HUES48 (cell line): Measurements from ENCODE around the gene KIF6.
"Not testable (repeated sequence)": the region's sequence is repeated elsewhere in the genome, so short reads cannot be mapped to it uniquely, and the experiment has no call there.

Source experiments
- H3K27ac ChIP-seq: one replicate; pipeline ENCODE4 v1.7.0; 2013; ENCODE audit warnings: low read depth, low read length, inconsistent platforms
- H3K27me3 ChIP-seq: 2 replicates; pipeline ENCODE4 v1.6.1; 2013; ENCODE audit warnings: mild to moderate bottlenecking, low read length; ENCODE audit not compliant: control insufficient read depth, insufficient read depth
- H3K36me3 ChIP-seq: 2 replicates; pipeline ENCODE4 v1.6.1; 2013; ENCODE audit warnings: low read length; ENCODE audit not compliant: control insufficient read depth, insufficient read depth
- H3K4me1 ChIP-seq: 2 replicates; pipeline ENCODE4 v1.6.1; 2013; ENCODE audit warnings: mild to moderate bottlenecking, low read length; ENCODE audit not compliant: control insufficient read depth, insufficient read depth
- H3K4me3 ChIP-seq: 2 replicates; pipeline ENCODE4 v1.5.1; 2013; ENCODE audit warnings: mild to moderate bottlenecking, low read depth, low read length
- H3K9ac ChIP-seq: 2 replicates; pipeline ENCODE4 v1.6.1; 2013; ENCODE audit warnings: mild to moderate bottlenecking, low read depth, low read length, moderate library complexity
- H3K9me3 ChIP-seq: 2 replicates; pipeline ENCODE4 v1.6.1; 2013; ENCODE audit warnings: low read length; ENCODE audit not compliant: control insufficient read depth, insufficient read depth

The KIF6 gene

GRCh38 chr6:39496456-39496855 lies 228.8 kb downstream of the KIF6 start:
- Histone ChIP-seq H3K4me1 (peaks cover 19% of the 10 kb centered on the region), H3K27ac (no peak overlapping the region), H3K9me3 (no peaks in the 10 kb centered on the region), H3K27me3 (no peaks in the 10 kb centered on the region), H3K4me3 (no peak overlapping the region), H3K36me3 (no peaks in the 10 kb centered on the region), H3K9ac (no peak overlapping the region)

- Histone ChIP-seq H3K9ac (no peak overlapping the region), H3K4me3 (no peak overlapping the region), H3K9me3 (no peaks in the 10 kb centered on the region), H3K27me3 (no peaks in the 10 kb centered on the region), H3K36me3 (no peaks in the 10 kb centered on the region), H3K27ac (no peak overlapping the region), H3K4me1 (peaks cover 19% of the 10 kb centered on the region)
These were observed 229.6 kb downstream of the KIF6 start for GRCh38 chr6:39495640-39496039.

DNA sequence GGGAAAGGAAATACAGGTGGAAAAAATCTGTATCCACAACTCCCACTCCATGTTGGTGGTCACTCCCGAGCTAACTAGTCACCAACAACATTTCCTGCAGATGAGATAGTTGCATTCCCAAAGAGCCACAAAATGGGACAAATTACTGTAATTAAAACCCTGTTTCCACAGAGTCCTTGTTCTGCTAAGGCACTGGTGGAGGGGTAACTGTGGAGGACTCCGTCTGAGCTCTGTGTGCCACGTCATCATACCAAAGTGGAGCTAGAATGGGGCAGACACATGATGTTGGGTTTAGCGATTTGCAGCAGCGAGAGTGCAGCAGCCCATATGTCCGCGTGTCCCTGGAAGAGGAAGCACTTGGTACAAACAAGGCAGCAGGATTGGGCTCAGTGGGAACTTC lies 230.2 kb downstream of the KIF6 start:
- H3K4me3 ChIP-seq: no peak overlapping the region
- H3K9me3 ChIP-seq: no peaks in the 10 kb centered on the region
- no peak overlapping the region for H3K27ac ChIP-seq
- peaks cover 19% of the 10 kb centered on the region for H3K4me1 ChIP-seq
- H3K36me3 ChIP-seq: no peaks in the 10 kb centered on the region
- H3K27me3 ChIP-seq: no peaks in the 10 kb centered on the region
- H3K9ac ChIP-seq: peak overlapping the region; percentile 22; the same call in 1 of the 2 replicates

- no peaks in the 10 kb centered on the region for H3K9me3 ChIP-seq
- no peaks in the 10 kb centered on the region for H3K36me3 ChIP-seq
- H3K9ac ChIP-seq: no peak overlapping the region
- peaks cover 19% of the 10 kb centered on the region for H3K4me1 ChIP-seq
- H3K27ac ChIP-seq: no peak overlapping the region
- H3K27me3 ChIP-seq: no peaks in the 10 kb centered on the region
- no peak overlapping the region for H3K4me3 ChIP-seq
These were observed 231.4 kb downstream of the KIF6 start for GRCh38 chr6:39493777-39494176.

DNA sequence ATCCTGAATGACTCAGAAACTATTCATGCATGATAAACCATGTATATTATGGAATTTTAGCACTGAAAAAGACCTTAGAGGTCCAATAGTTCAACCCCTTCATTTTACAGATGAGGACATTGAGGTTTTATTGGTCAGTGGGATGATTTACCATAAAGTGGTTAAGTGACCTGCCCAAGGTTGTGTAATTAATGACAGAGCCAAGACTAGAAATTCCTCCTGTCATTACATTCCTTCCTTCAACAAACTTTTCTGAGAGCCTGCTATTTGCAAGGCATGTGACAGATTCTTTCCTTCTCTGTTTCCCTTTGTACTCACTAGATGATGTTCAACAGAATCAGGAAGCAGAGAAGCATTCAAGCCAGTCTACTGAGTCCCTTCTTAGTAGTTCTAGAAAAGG lies 232.0 kb downstream of the KIF6 start:
- Histone ChIP-seq H3K9ac (no peak overlapping the region), H3K27ac (no peak overlapping the region), H3K9me3 (no peaks in the 10 kb centered on the region), H3K4me1 (peaks cover 19% of the 10 kb centered on the region), H3K4me3 (no peak overlapping the region), H3K27me3 (no peaks in the 10 kb centered on the region), H3K36me3 (no peaks in the 10 kb centered on the region)

DNA sequence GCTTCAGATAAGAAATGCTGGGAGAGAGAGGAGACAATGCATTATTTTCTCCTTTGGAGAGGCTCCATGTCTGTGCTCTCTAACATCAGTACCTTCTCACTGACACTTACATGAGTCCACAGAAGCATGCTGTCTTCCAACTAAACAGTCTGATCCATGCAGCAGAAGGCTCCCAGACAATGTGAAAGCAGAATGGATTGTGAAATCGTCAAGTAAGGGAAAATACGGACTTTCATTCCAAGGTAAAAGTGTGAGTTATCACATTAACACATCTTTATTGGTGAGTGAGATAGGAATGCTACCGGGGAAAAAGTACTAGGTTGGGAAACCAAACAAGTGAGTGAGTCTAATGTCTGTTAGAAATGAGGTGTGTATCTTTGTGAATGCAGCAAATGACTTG lies 235.1 kb downstream of the KIF6 start:
- Histone ChIP-seq H3K4me3 (no peak overlapping the region), H3K27ac (no peak overlapping the region), H3K9ac (no peak overlapping the region), H3K36me3 (no peaks in the 10 kb centered on the region), H3K9me3 (no peaks in the 10 kb centered on the region), H3K27me3 (no peaks in the 10 kb centered on the region), H3K4me1 (peaks cover 5% of the 10 kb centered on the region)

DNA sequence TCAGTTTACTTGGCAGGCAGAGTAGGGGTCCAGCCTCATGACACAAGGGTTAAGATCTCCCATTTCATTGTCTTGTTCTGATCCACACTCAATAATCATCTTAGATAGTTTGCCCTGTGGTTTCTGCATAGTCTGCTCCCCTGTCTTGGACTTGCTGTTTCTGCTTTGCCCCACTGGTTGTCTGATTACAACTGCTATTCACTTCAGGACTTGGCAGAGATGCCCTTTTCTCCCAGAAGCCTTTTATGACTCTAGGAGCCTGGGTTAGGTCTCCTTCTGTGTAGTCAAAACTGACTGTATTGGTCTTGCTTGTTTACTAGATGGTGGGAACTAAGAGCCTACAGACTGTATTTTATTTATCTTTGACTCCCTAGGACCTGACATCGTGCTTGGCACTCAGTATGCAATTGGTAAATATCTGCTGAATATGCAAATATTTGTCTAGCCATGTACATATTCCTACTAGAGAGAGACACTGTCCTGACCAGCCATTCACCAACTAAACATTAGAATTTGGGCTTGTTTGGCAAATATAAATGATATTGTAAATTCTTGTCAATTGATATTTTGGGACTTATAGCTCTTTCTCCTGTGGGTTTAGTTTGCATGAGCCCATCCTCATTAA lies 236.8 kb downstream of the KIF6 start:
- no peaks in the 10 kb centered on the region for H3K36me3 ChIP-seq

DNA sequence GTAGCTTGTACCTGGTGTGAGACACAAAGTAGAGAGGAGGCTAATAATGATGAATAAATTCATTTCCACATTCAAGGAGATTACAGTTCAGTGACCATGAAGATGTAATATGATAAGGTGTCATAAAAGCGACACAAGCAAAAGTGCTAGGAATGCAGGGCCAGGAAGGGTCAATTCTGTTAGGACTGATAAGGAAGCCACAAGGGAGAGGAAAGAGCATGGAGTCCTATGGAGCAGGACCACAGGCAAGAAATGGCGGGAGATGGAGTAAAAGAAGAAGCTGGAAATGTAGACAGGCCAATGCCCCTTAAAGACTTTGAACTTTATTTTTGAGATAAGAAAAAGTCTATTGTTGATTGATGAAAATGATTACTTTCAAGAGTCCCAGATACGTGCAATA lies 240.9 kb downstream of the KIF6 start:
- Histone ChIP-seq H3K9me3 (no peaks in the 10 kb centered on the region), H3K4me3 (no peak overlapping the region), H3K9ac (no peak overlapping the region), H3K4me1 (no peaks in the 10 kb centered on the region), H3K36me3 (no peaks in the 10 kb centered on the region), H3K27me3 (no peaks in the 10 kb centered on the region; the same call in 1 of the 2 replicates), H3K27ac (no peak overlapping the region)

More for the DNA sequence above, 236.8 kb downstream of the KIF6 start:
- H3K4me3 ChIP-seq: no peak overlapping the region
- no peaks in the 10 kb centered on the region for H3K9me3 ChIP-seq
- H3K27me3 ChIP-seq: no peaks in the 10 kb centered on the region
- no peak overlapping the region for H3K27ac ChIP-seq
- H3K4me1 ChIP-seq: no peaks in the 10 kb centered on the region
- H3K9ac ChIP-seq: no peak overlapping the region

- H3K4me1 ChIP-seq, H3K36me3 ChIP-seq, H3K9ac ChIP-seq, H3K4me3 ChIP-seq, H3K27ac ChIP-seq, H3K27me3 ChIP-seq, H3K9me3 ChIP-seq: not testable (repeated sequence)
These were observed 245.4 kb downstream of the KIF6 start for GRCh38 chr6:39479819-39480218.

- no peak overlapping the region for H3K27ac ChIP-seq
- no peak overlapping the region for H3K9ac ChIP-seq
- no peaks in the 10 kb centered on the region for H3K27me3 ChIP-seq
- H3K4me3 ChIP-seq: no peak overlapping the region
- H3K9me3 ChIP-seq: no peaks in the 10 kb centered on the region
- no peaks in the 10 kb centered on the region for H3K4me1 ChIP-seq
- no peaks in the 10 kb centered on the region for H3K36me3 ChIP-seq
These were observed 248.5 kb downstream of the KIF6 start for GRCh38 chr6:39476670-39477069.

- H3K9ac ChIP-seq: no peak overlapping the region
- no peaks in the 10 kb centered on the region for H3K4me1 ChIP-seq
- no peak overlapping the region for H3K27ac ChIP-seq
- H3K4me3 ChIP-seq: no peak overlapping the region
- H3K27me3 ChIP-seq: no peaks in the 10 kb centered on the region
- H3K36me3 ChIP-seq: no peaks in the 10 kb centered on the region
- H3K9me3 ChIP-seq: no peaks in the 10 kb centered on the region
These were observed 249.1 kb downstream of the KIF6 start for GRCh38 chr6:39476151-39476550.
